ENCODE results near the gene CD101.

CD101 gene

GRCh38 chr1:117051224-117052064 lies 49.9 kb downstream of the CD101 start:
- H2BK120ac ChIP-seq (ENCODE audit: low read depth, low read length), result no peak overlapping the region
- no peak overlapping the region for H2BK15ac ChIP-seq (ENCODE audit: low read length)
- H3K4me1 ChIP-seq (ENCODE audit: control insufficient read depth in 2 of 2, insufficient read depth in 1 of 2, low read depth in 1 of 2, low read length in 2 of 2), result no peaks in the 10 kb centered on the region
- no peak overlapping the region for H3K4me2 ChIP-seq (ENCODE audit: insufficient read depth, low read length, poor library complexity, severe bottlenecking)
- no peaks in the 10 kb centered on the region for H3K36me3 ChIP-seq (replicated peaks in 1 of 2; ENCODE audit: control insufficient read depth in 2 of 2, insufficient read depth in 2 of 2, low read length in 2 of 2)
- H3K14ac ChIP-seq (ENCODE audit: low read length), result no peak overlapping the region
- H2AFZ ChIP-seq (ENCODE audit: low read length), result no peak overlapping the region
- no peak overlapping the region for H2AK5ac ChIP-seq (ENCODE audit: low read depth, low read length)
- H3K4me3 ChIP-seq (ENCODE audit: low read length in 2 of 2), result no peak overlapping the region
- no peak overlapping the region for H4K91ac ChIP-seq (ENCODE audit: low read depth, low read length, poor library complexity)
- no peak for DNase-seq (ENCODE audit: low spot score)
- H3K9me3 ChIP-seq (replicated peaks in 1 of 2; ENCODE audit: control insufficient read depth in 2 of 2, insufficient read depth in 1 of 2, low read depth in 1 of 2, low read length in 2 of 2), result no peaks in the 10 kb centered on the region
- H4K8ac ChIP-seq (ENCODE audit: low read depth, low read length), result no peak overlapping the region
- no peak overlapping the region for H2BK5ac ChIP-seq (ENCODE audit: low read length)
- H3K18ac ChIP-seq (ENCODE audit: low read length), result no peak overlapping the region
- H3K27ac ChIP-seq (replicated peaks; ENCODE audit: low read length), result no peak overlapping the region
- H3K9ac ChIP-seq (ENCODE audit: low read depth, low read length, poor library complexity), result no peak overlapping the region
- H3K79me1 ChIP-seq (ENCODE audit: low read depth, low read length), result no peaks in the 10 kb centered on the region
- no peak overlapping the region for H3K4ac ChIP-seq (ENCODE audit: low read length)
- no peak overlapping the region for H2BK12ac ChIP-seq (ENCODE audit: low read length)
- H3K23ac ChIP-seq (ENCODE audit: low read depth, low read length, poor library complexity), result no peak overlapping the region
- no peaks in the 10 kb centered on the region for H3K27me3 ChIP-seq (ENCODE audit: control insufficient read depth in 3 of 3, insufficient read depth in 3 of 3, low read depth in 1 of 3, low read length in 3 of 3)
- no CpG with 5 or more reads among the region's 8 CpGs for WGBS, 2 donors (ENCODE audit: extremely low coverage in 2 of 2, insufficient read length in 2 of 2, insufficient replicate concordance in 1 of 2)

DNA sequence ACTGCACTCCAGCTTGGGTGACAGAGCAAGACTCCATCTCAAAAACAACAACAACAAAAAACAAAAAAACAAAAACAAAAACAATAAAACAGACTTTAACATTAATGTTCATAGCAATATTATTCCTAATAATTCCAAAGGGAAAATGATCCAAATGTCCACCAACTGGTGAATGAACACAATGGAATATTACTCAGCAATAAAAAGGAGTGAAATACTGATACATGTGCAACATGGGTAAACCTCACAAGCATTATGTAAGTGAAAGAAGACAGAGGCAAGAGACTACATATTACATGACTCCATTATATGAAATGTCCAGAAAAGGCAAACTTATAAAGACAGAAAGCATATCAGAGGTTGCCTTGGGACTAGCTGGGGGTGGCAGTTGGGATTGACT lies 52.5 kb downstream of the CD101 start:
- Histone ChIP-seq H2BK120ac (ENCODE audit: low read depth, low read length) (no peak overlapping the region), H3K4ac (ENCODE audit: low read length) (no peak overlapping the region), H2AK5ac (ENCODE audit: low read depth, low read length) (no peak overlapping the region), H2AFZ (ENCODE audit: low read length) (no peak overlapping the region), H3K36me3 (replicated peaks in 1 of 2; ENCODE audit: control insufficient read depth in 2 of 2, insufficient read depth in 2 of 2, low read length in 2 of 2) (no peaks in the 10 kb centered on the region), H3K18ac (ENCODE audit: low read length) (no peak overlapping the region), H3K4me1 (ENCODE audit: control insufficient read depth in 2 of 2, insufficient read depth in 1 of 2, low read depth in 1 of 2, low read length in 2 of 2) (no peaks in the 10 kb centered on the region), H3K27me3 (ENCODE audit: control insufficient read depth in 3 of 3, insufficient read depth in 3 of 3, low read depth in 1 of 3, low read length in 3 of 3) (no peaks in the 10 kb centered on the region), H4K8ac (ENCODE audit: low read depth, low read length) (no peak overlapping the region), H3K4me2 (ENCODE audit: insufficient read depth, low read length, poor library complexity, severe bottlenecking) (no peak overlapping the region), H3K9me3 (replicated peaks in 1 of 2; ENCODE audit: control insufficient read depth in 2 of 2, insufficient read depth in 1 of 2, low read depth in 1 of 2, low read length in 2 of 2) (no peaks in the 10 kb centered on the region), H3K79me1 (ENCODE audit: low read depth, low read length) (no peaks in the 10 kb centered on the region), H3K27ac (replicated peaks; ENCODE audit: low read length) (no peak overlapping the region), H4K91ac (ENCODE audit: low read depth, low read length, poor library complexity) (no peak overlapping the region), H3K9ac (ENCODE audit: low read depth, low read length, poor library complexity) (no peak overlapping the region), H3K4me3 (ENCODE audit: low read length in 2 of 2) (no peak overlapping the region), H2BK12ac (ENCODE audit: low read length) (no peak overlapping the region), H2BK15ac (ENCODE audit: low read length) (no peak overlapping the region), H2BK5ac (ENCODE audit: low read length) (no peak overlapping the region), H3K14ac (ENCODE audit: low read length) (no peak overlapping the region), H3K23ac (ENCODE audit: low read depth, low read length, poor library complexity) (no peak overlapping the region)
- no peak for DNase-seq (ENCODE audit: low spot score)

GRCh38 chr1:117058810-117059209 lies 57.2 kb downstream of the CD101 start:
- no peak overlapping the region for H4K91ac ChIP-seq (ENCODE audit: low read depth, low read length, poor library complexity)

GRCh38 chr1:117059334-117059677 lies 57.7 kb downstream of the CD101 start:
- H3K18ac ChIP-seq (ENCODE audit: low read length), result peak overlapping the region; percentile 98
- no peak overlapping the region for H2AK5ac ChIP-seq (ENCODE audit: low read depth, low read length)
- no peak for DNase-seq (ENCODE audit: low spot score)
- H2BK5ac ChIP-seq (ENCODE audit: low read length), result no peak overlapping the region
- H3K4me2 ChIP-seq (ENCODE audit: insufficient read depth, low read length, poor library complexity, severe bottlenecking), result peak overlapping the region; percentile 93
- H2AFZ ChIP-seq (ENCODE audit: low read length), result peak overlapping the region; percentile 94
- peak overlapping the region; percentile 89 for H3K23ac ChIP-seq (ENCODE audit: low read depth, low read length, poor library complexity)
- peak overlapping the region; percentile 76 to 97 for H3K4me3 ChIP-seq (ENCODE audit: low read length in 2 of 2)
- peaks cover 0 to 2% of the 10 kb centered on the region in 2 donors for H3K4me1 ChIP-seq (ENCODE audit: control insufficient read depth in 2 of 2, insufficient read depth in 1 of 2, low read depth in 1 of 2, low read length in 2 of 2)
- no peak overlapping the region for H3K4ac ChIP-seq (ENCODE audit: low read length)
- H2BK12ac ChIP-seq (ENCODE audit: low read length), result no peak overlapping the region
- H3K14ac ChIP-seq (ENCODE audit: low read length), result peak overlapping the region; percentile 47
- H3K9ac ChIP-seq (ENCODE audit: low read depth, low read length, poor library complexity), result peak overlapping the region; percentile 84
- peaks cover 2% of the 10 kb centered on the region for H3K79me1 ChIP-seq (ENCODE audit: low read depth, low read length)
- peak overlapping the region; percentile 96 for H3K27ac ChIP-seq (replicated peaks; ENCODE audit: low read length)
- peak overlapping the region; percentile 92 for H4K8ac ChIP-seq (ENCODE audit: low read depth, low read length)
- no peaks in the 10 kb centered on the region for H3K9me3 ChIP-seq (replicated peaks in 1 of 2; ENCODE audit: control insufficient read depth in 2 of 2, insufficient read depth in 1 of 2, low read depth in 1 of 2, low read length in 2 of 2)
- no peak overlapping the region for H4K91ac ChIP-seq (ENCODE audit: low read depth, low read length, poor library complexity)
- no CpG with 5 or more reads among the region's 18 CpGs for WGBS, 2 donors (ENCODE audit: extremely low coverage in 2 of 2, insufficient read length in 2 of 2, insufficient replicate concordance in 1 of 2)
- no peaks in the 10 kb centered on the region for H3K27me3 ChIP-seq (ENCODE audit: control insufficient read depth in 3 of 3, insufficient read depth in 3 of 3, low read depth in 1 of 3, low read length in 3 of 3)
- peaks cover 0 to 26% of the 10 kb centered on the region in 2 donors for H3K36me3 ChIP-seq (replicated peaks in 1 of 2; ENCODE audit: control insufficient read depth in 2 of 2, insufficient read depth in 2 of 2, low read length in 2 of 2)
- H2BK15ac ChIP-seq (ENCODE audit: low read length), result peak overlapping the region; percentile 33
- H2BK120ac ChIP-seq (ENCODE audit: low read depth, low read length), result no peak overlapping the region

More at GRCh38 chr1:117058810-117059209, 57.2 kb downstream of the CD101 start:
- DNase-seq (ENCODE audit: low spot score), result no peak
- H3K9me3 ChIP-seq (replicated peaks in 1 of 2; ENCODE audit: control insufficient read depth in 2 of 2, insufficient read depth in 1 of 2, low read depth in 1 of 2, low read length in 2 of 2), result no peaks in the 10 kb centered on the region
- H2BK12ac ChIP-seq (ENCODE audit: low read length), result no peak overlapping the region
- H2BK15ac ChIP-seq (ENCODE audit: low read length), result no peak overlapping the region
- H2AFZ ChIP-seq (ENCODE audit: low read length), result peak overlapping the region; percentile 94
- H2BK5ac ChIP-seq (ENCODE audit: low read length), result no peak overlapping the region
- H2AK5ac ChIP-seq (ENCODE audit: low read depth, low read length), result no peak overlapping the region
- no peaks in the 10 kb centered on the region for H3K27me3 ChIP-seq (ENCODE audit: control insufficient read depth in 3 of 3, insufficient read depth in 3 of 3, low read depth in 1 of 3, low read length in 3 of 3)
- no peak overlapping the region for H3K23ac ChIP-seq (ENCODE audit: low read depth, low read length, poor library complexity)
- WGBS, 2 donors (ENCODE audit: extremely low coverage in 2 of 2, insufficient read length in 2 of 2, insufficient replicate concordance in 1 of 2), result no CpG with 5 or more reads among the region's 4 CpGs
- H3K4me3 ChIP-seq (ENCODE audit: low read length in 2 of 2), result peak overlapping the region in 1 of 2 donors; percentile 97
- H2BK120ac ChIP-seq (ENCODE audit: low read depth, low read length), result no peak overlapping the region
- H3K36me3 ChIP-seq (replicated peaks in 1 of 2; ENCODE audit: control insufficient read depth in 2 of 2, insufficient read depth in 2 of 2, low read length in 2 of 2), result peaks cover 0 to 24% of the 10 kb centered on the region in 2 donors
- peaks cover 0 to 2% of the 10 kb centered on the region in 2 donors for H3K4me1 ChIP-seq (ENCODE audit: control insufficient read depth in 2 of 2, insufficient read depth in 1 of 2, low read depth in 1 of 2, low read length in 2 of 2)
- H3K4me2 ChIP-seq (ENCODE audit: insufficient read depth, low read length, poor library complexity, severe bottlenecking), result no peak overlapping the region
- H3K79me1 ChIP-seq (ENCODE audit: low read depth, low read length), result peaks cover 2% of the 10 kb centered on the region
- H3K18ac ChIP-seq (ENCODE audit: low read length), result no peak overlapping the region
- H3K4ac ChIP-seq (ENCODE audit: low read length), result no peak overlapping the region
- H3K9ac ChIP-seq (ENCODE audit: low read depth, low read length, poor library complexity), result no peak overlapping the region
- H4K8ac ChIP-seq (ENCODE audit: low read depth, low read length), result no peak overlapping the region
- H3K14ac ChIP-seq (ENCODE audit: low read length), result no peak overlapping the region
- no peak overlapping the region for H3K27ac ChIP-seq (replicated peaks; ENCODE audit: low read length)

Measured in neuronal stem cell (in vitro differentiated cells).